ENCODE data around the gene PITPNM3.
"Not testable (repeated sequence)": the region's sequence is repeated elsewhere in the genome, so short reads cannot be mapped to it uniquely, and the experiment has no call there.

Gene PITPNM3

GRCh38 chr17:6573982-6574686 is 17.8 kb upstream of the PITPNM3 start:
- no peak for DNase-seq
- H3K9me3 ChIP-seq (ENCODE audit: severe bottlenecking), result no peaks in the 10 kb centered on the region
- H3K27me3 ChIP-seq (ENCODE audit: insufficient read depth, low read depth, severe bottlenecking), result no peaks in the 10 kb centered on the region
- H3K4me3 ChIP-seq (ENCODE audit: low read depth, low read length), result no peak overlapping the region
- H3K27ac ChIP-seq, result no peak overlapping the region
- peaks cover 22% of the 10 kb centered on the region for H3K36me3 ChIP-seq
- TF ChIP-seq CTCF (IDR thresholded peaks at IDR 0.05; ENCODE audit: low read depth, low read length), result no peak

- H3K27me3 ChIP-seq (ENCODE audit: insufficient read depth, low read depth, severe bottlenecking); H3K27ac ChIP-seq; H3K9me3 ChIP-seq (ENCODE audit: severe bottlenecking); H3K4me3 ChIP-seq (ENCODE audit: low read depth, low read length); DNase-seq: not testable (repeated sequence)
- peaks cover 18% of the 10 kb centered on the region for H3K36me3 ChIP-seq
These were observed 17.1 kb upstream of the PITPNM3 start for GRCh38 chr17:6573495-6573894.

GRCh38 chr17:6572972-6573370 is 16.6 kb upstream of the PITPNM3 start:
- H3K4me3 ChIP-seq (ENCODE audit: low read depth, low read length), result no peak overlapping the region
- H3K9me3 ChIP-seq (ENCODE audit: severe bottlenecking), result no peaks in the 10 kb centered on the region
- peaks cover 13% of the 10 kb centered on the region for H3K36me3 ChIP-seq
- H3K27me3 ChIP-seq (ENCODE audit: insufficient read depth, low read depth, severe bottlenecking), result no peaks in the 10 kb centered on the region
- TF ChIP-seq CTCF (IDR thresholded peaks at IDR 0.05; ENCODE audit: low read depth, low read length), result no peak
- no peak overlapping the region for H3K27ac ChIP-seq
- no peak for DNase-seq

GRCh38 chr17:6571452-6571781 is 15.1 kb upstream of the PITPNM3 start:
- no peak for TF ChIP-seq CTCF (IDR thresholded peaks at IDR 0.05; ENCODE audit: low read depth, low read length)
- Histone ChIP-seq H3K9me3 (ENCODE audit: severe bottlenecking) (no peaks in the 10 kb centered on the region), H3K27me3 (ENCODE audit: insufficient read depth, low read depth, severe bottlenecking) (no peaks in the 10 kb centered on the region), H3K36me3 (peaks cover 5% of the 10 kb centered on the region; the same call in 1 of the 2 replicates), H3K27ac (no peak overlapping the region), H3K4me3 (ENCODE audit: low read depth, low read length) (no peak overlapping the region)
- no peak for DNase-seq

GRCh38 chr17:6570731-6571451 is 14.5 kb upstream of the PITPNM3 start:
- no peak overlapping the region for H3K27ac ChIP-seq
- no peaks in the 10 kb centered on the region for H3K27me3 ChIP-seq (ENCODE audit: insufficient read depth, low read depth, severe bottlenecking)
- DNase-seq, result no peak
- no peak overlapping the region for H3K4me3 ChIP-seq (ENCODE audit: low read depth, low read length)
- H3K9me3 ChIP-seq (ENCODE audit: severe bottlenecking), result no peaks in the 10 kb centered on the region
- no peak for TF ChIP-seq CTCF (IDR thresholded peaks at IDR 0.05; ENCODE audit: low read depth, low read length)
- H3K36me3 ChIP-seq, result peaks cover 5% of the 10 kb centered on the region; the same call in 1 of the 2 replicates

- no peak overlapping the region for H3K27ac ChIP-seq
- no peak overlapping the region for H3K4me3 ChIP-seq (ENCODE audit: low read depth, low read length)
- no peaks in the 10 kb centered on the region for H3K9me3 ChIP-seq (ENCODE audit: severe bottlenecking)
- DNase-seq, result no peak
- no peak for TF ChIP-seq CTCF (IDR thresholded peaks at IDR 0.05; ENCODE audit: low read depth, low read length)
- H3K27me3 ChIP-seq (ENCODE audit: insufficient read depth, low read depth, severe bottlenecking), result no peaks in the 10 kb centered on the region
- H3K36me3 ChIP-seq, result peaks cover 5% of the 10 kb centered on the region; the same call in 1 of the 2 replicates
These were observed 13.3 kb upstream of the PITPNM3 start for GRCh38 chr17:6569370-6570285.
